HS-27A (cell line): ENCODE data around the gene EML6.
A peak's percentile ranks its signal among the peaks of the same experiment; 100 is the strongest.
"Not testable (repeated sequence)": the region's sequence is repeated elsewhere in the genome, so short reads cannot be mapped to it uniquely, and the experiment has no call there.

Experiments
- DNase-seq: peaks from one replicate; pipeline ENCODE4 v3.0.0-alpha.2; 2012; ENCODE audit warnings: low read depth, missing footprints

The EML6 gene

GRCh38 chr2:54966837-54967236 is 243.4 kb downstream of the EML6 start:
- no peak for DNase-seq

- DNase-seq, result no peak
Observed at GRCh38 chr2:54967269-54967668, 243.8 kb downstream of the EML6 start.

GRCh38 chr2:54967759-54968365 is 244.4 kb downstream of the EML6 start:
- no peak for DNase-seq

- DNase-seq, result no peak
Observed at GRCh38 chr2:54968561-54969218, 245.2 kb downstream of the EML6 start.

DNA sequence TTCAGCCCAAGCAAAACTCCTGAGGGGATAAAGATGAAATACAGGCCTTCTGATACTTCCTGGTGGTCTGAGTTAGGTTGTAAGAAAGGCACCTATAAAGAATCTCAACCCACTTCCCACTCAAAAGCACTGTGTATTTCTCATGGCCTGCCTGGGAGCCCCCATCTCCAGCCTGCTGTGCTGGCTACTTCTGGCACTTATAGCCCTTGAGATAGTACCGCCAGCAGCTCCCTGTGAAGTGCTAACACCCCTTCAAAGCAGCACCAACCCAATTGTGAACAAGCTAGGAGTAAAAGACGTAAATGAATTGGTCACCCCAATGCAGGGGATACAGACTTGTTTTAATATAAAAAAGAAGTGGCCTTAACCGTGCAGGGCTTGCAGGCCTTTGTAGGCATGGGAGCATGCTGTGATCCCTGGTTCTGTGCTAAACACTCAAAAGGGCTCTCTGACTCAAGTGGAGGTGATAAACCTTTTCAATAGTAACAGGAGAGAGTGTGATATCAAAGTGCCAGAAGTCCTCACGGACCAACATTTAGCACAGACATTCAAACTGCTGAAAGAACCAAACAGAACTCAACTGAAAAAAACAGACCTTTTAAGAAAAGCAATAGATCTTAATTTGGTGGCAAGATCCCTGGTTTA is 246.0 kb downstream of the EML6 start:
- no peak for DNase-seq

DNA sequence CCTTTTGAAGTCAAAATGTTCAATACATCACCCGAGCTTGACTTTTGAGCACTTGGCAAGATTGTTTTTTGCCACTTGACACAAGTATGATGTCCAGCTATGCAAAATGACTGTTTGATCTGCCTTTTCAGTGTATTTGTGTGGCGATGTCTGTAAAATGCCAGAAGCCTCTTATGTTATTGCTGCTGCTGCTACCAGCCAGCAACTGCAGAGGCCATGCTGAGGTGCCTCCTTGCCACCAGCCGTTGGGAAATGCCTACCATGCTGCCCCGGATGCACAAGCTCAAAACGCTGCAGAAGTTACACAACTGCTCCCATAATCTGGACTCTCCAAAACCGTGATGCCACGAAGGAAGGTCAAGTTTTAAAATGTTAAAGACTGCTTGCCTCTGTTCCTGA is 246.5 kb downstream of the EML6 start:
- DNase-seq, result no peak

GRCh38 chr2:54975175-54975574 is 251.7 kb downstream of the EML6 start:
- no peak for DNase-seq

DNA sequence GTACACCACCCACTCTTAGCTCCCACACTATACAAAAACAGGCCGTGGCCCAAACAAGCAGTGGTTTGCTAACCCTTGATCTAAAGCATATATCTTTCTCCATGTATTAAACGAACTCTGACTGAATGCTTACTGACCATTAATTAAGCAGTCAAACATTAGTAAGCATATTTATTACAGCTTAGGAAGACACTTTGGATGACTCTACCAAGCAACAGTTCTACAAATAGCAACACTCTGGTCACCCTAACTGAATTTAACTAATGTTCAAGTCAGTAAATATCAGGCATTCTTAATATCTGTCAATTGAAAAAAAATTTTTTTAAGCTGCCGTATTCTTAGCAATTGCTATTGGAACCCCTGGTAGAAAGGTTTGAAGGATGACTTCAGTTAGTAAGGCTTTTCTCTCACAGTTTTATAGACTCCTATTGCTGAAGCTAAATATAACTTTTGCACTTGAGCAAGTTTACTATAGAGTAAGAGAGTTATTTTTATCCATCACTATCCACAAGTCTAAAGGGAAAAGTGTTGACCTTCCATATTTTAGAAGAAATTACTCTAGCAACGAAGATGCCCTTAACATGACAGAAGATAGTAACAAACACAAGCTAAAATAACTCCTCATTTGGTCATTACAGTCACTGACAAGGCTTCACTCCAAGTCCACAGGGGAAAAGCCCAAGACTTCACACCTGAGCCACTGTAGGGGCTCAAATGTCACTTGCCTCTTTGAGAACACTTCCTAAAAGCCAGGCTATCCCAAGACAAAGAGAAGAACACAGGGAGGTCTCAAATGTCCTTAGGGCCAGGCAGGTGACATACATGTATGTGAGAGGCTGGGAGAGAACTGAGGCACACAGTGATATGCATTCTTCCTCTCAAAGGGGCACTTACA is 252.4 kb downstream of the EML6 start:
- DNase-seq, result no peak

DNA sequence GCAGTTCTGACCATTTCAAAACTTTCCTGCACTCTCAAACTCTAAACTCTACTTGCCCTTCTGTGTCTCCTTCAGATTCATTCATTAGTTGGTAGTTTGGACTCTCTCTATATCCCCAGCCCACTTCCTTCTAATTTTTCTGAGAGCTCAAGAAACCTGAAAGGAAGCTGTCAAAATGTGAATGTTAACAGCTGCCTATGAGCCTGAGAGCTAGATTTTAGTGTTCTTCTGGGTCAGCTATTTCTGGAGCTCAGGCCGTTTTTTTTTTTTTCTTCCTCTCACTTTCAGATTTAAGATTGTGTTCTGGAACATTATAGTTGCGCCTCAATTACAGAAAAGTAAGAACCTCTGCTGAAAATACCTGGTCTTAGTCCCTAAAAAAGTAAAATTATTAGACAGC is 253.7 kb downstream of the EML6 start:
- DNase-seq, result no peak

GRCh38 chr2:54979321-54980044 is 256.0 kb downstream of the EML6 start:
- DNase-seq, result no peak

DNA sequence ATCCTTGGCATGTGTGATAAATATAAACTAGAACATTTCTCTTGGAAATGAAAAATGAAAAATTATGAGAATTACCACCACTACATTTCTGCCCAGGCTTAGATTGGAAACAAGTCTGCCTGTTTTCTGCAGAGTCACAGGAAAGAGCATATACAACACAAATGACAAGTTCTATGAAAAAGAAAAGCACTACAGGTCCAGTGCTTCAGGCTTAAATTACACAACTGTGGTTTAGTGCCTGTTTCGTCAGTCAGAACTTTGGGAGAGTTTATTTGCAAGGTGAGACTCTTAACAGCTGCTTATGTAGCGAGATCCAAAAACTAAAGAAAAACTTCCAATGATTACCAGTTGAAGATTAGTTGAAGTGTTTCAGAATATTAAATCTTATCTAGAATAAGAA is 257.9 kb downstream of the EML6 start:
- DNase-seq, result no peak

GRCh38 chr2:54983345-54984220 is 260.1 kb downstream of the EML6 start:
- DNase-seq, result no peak

DNA sequence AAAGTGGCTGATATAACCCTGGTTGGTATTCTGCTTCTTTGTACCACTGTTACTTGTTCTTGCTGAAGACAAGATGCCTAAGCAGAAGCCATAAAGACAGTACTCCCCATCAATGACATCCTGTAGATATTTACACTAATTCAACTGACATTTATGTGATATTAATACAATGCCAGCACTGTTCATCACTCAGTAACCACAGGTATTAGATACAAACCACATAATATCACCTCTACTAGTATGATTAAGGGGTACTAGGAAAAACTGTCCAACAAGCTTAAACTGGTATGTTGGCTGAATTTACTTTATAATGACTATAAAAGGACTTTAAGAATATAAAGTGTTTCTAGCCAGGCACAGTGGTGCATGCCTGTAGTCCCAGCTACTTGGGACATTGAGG is 261.0 kb downstream of the EML6 start:
- no peak for DNase-seq

DNA sequence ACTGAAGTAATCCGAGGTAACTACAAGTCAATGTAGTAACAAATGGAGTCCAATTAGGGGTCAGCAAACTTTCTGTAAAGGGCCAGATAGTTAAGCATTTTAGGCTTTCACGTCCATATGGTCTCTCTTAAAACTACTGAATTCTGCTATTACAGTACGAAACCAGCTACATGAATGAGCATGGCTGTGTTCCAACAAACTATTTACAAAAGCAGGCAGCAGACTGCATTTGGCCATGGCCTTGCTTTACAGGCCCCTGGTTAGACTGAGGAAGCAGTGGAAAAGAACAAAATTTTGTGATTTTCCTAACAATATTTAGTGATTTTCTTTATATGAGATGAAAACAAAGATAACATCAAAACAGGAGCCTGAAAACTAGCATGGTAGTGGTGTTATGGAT is 262.8 kb downstream of the EML6 start:
- DNase-seq, result no peak

DNA sequence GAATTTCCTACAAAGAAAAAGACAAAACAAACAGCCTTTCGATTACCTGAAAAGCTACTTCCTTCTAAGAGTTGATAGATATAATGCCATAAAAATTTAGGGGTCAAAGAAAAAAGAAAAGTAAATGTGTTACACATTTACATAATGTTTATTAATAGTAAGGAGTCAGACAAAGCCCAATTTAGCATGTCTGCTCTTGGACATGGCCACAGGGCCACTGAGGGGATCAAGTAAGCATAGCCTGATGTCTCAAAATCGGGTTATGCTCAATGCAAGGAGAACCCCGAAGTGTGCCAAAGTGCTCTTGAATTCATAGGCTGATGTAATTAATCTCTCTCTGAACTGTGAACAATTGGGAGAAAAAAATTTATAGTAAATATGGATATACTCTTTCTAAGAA is 265.1 kb downstream of the EML6 start:
- no peak for DNase-seq

DNA sequence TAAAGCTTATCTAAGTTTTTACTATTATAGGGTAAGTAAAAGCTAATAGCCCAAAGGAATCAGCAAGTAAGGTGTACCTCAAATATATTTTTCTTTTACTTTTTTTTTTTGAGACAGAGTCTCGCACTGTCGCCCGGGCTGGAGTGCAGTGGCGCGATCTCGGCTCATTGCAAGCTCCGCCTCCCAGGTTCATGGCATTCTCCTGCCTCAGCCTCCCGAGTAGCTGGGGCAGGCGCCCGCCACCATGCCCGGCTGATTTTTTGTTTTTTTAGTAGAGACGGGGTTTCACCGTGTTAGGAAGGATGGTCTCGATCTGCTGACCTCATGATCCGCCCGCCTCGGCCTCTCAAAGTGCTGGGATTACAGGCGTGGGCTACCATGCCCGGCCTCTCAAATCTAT is 267.2 kb downstream of the EML6 start:
- not testable (repeated sequence) for DNase-seq

DNA sequence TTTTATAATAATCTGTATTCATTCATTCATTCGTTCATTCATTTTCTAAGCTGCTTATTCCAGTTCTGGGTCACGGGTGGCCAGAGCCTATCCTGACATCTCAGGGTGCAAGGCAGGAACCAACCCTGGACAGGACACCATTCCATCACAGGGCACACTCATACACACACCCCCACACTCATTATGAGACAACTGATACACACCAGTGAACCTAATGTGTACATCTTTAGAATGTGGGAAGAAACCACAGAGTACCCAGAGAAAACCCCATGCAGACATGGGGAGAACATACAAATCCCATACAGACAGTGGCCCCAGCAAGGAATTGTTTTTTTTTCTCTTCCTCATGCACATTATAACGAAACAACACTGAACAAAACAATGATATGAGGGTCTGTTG is 272.1 kb downstream of the EML6 start:
- no peak for DNase-seq

GRCh38 chr2:54997826-54998225 is 274.4 kb downstream of the EML6 start:
- DNase-seq, result no peak

DNA sequence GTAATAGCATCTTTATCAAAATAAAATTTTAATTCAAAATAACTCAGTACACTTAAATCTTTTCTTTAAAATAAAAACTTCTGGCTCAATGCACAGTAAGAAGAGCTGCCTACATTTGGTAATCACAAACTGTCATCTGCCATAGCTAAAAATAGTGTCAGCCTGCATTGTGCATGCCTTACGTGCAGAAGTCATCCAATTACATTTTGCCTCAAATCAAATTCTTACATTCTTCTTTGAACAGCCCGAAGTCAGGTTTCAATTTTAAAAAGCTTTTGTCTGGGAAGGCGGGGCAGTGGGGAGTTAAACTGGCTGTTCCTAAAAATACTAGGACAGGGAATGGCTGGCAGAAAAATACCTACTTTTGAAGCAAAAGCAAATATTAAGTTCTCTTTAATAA is 275.7 kb downstream of the EML6 start:
- peak; percentile 50 for DNase-seq

GRCh38 chr2:55000341-55000740 is 276.9 kb downstream of the EML6 start:
- DNase-seq, result no peak

DNA sequence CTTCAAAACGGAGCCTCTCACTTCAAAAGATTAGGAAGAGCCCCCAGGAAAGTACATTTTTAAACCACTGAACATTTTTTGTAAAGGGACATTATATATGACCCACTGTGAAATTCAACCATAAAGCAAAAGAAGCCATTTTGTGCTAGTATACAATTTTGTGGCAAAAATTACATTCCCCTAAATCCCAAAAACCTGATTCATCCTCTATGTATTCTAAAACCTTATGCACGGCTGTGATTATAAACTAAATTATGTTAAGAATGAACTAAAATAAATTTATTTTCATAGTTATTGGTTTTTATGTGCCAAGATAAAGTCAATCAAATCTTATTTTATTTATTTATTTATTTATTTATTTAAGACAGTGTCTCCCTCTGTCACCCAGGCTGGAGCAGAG is 278.3 kb downstream of the EML6 start:
- DNase-seq, result no peak
